K562 (cell line): ENCODE results near the gene SOX12. TPM values are rescaled to one million over a fixed set of nuclear protein-coding genes. Genes with fewer than 3 reads are reported as not detected.

ENCODE experiments used
- ARNT ChIP-seq, 2 experiments: fragments of 450-650 bp; IDR thresholded peaks; 2 replicates each; pipeline ENCODE4 v1.6.1; 2016; ENCODE audit warnings: mild to moderate bottlenecking in 1 of 2
- BRD9 ChIP-seq: fragments of 450-650 bp; IDR thresholded peaks from 2 replicates; pipeline ENCODE4 v1.6.1; 2018; ENCODE audit warnings: low read depth; ENCODE audit not compliant: partially characterized antibody
- ETV1 ChIP-seq: fragments of 450-650 bp; conservative IDR thresholded peaks from 2 replicates; pipeline ENCODE4 v1.6.1; 2016; ENCODE audit warnings: missing genetic modification characterization, control low read depth, low read depth, missing compliant biosample characterization
- FOSL1 ChIP-seq: fragments of 200-800 bp; sonication (Bioruptor generic); conservative IDR thresholded peaks from 2 replicates; pipeline ENCODE4 v1.6.1; 2016; ENCODE audit warnings: missing genetic modification characterization, missing compliant biosample characterization
- HDGF ChIP-seq: fragments of 450-650 bp; IDR thresholded peaks from 2 replicates; pipeline ENCODE4 v1.6.1; 2016
- HMG20B ChIP-seq: fragments of 250-450 bp; sonication (Bioruptor Pico); IDR thresholded peaks from 2 replicates; pipeline ENCODE4 v1.5.0; 2021; ENCODE audit warnings: mild to moderate bottlenecking
- KLF16 ChIP-seq: IDR thresholded peaks from 2 replicates; pipeline ENCODE4 v1.6.1; 2016; ENCODE audit warnings: antibody characterized with exemption
- MAZ ChIP-seq, 2 experiments: fragments of 450-650 bp in 1 of 2; sonication (generic) in 1 of 2; formaldehyde crosslinking; IDR thresholded peaks in 1 of 2; conservative IDR thresholded peaks in 1 of 2; 2 replicates each; pipeline versions ENCODE4 v1.4.0 to v1.5.0; 2020; ENCODE audit warnings: mild to moderate bottlenecking in 1 of 2, missing genetic modification reagents in 1 of 2
- MCM7 ChIP-seq, 2 experiments: fragments of 450-650 bp; IDR thresholded peaks; 2 replicates each; pipeline ENCODE4 v1.6.1; 2016 to 2018
- MGA ChIP-seq: fragments of 450-650 bp; IDR thresholded peaks from 2 replicates; pipeline ENCODE4 v1.6.1; 2016; ENCODE audit warnings: mild to moderate bottlenecking, moderate library complexity
- NCOA4 ChIP-seq: fragments of 450-650 bp; IDR thresholded peaks from 2 replicates; pipeline ENCODE4 v1.6.1; 2018; ENCODE audit warnings: mild to moderate bottlenecking; ENCODE audit not compliant: partially characterized antibody
- RCOR1 ChIP-seq, 2 experiments: IDR thresholded peaks; 2 replicates each; pipeline ENCODE4 v1.6.1; 2012; ENCODE audit warnings: low read depth in 2 of 2, low read length in 2 of 2, borderline replicate concordance in 1 of 2, improper control_type of control experiment in 1 of 2
- SMARCA5 ChIP-seq: fragments of 450-650 bp; IDR thresholded peaks from 2 replicates; pipeline ENCODE4 v1.6.1; 2016
- TAF15 ChIP-seq: fragments of 200-400 bp; formaldehyde crosslinking; IDR thresholded peaks from 2 replicates; pipeline ENCODE4 v1.6.1; 2017; ENCODE audit warnings: mild to moderate bottlenecking, low read depth, low read length, moderate library complexity
- ZBTB1 ChIP-seq: sonication (generic); formaldehyde crosslinking; IDR thresholded peaks from 2 replicates; pipeline ENCODE4 v1.8.1; 2023; ENCODE audit warnings: missing genetic modification reagents, low read depth, mild to moderate bottlenecking, borderline replicate concordance
- ZBTB26 ChIP-seq: fragments of 450-650 bp; formaldehyde crosslinking; IDR thresholded peaks from 2 replicates; pipeline ENCODE4 v1.4.0; 2022; ENCODE audit warnings: missing genetic modification characterization
- polyA plus RNA-seq, 8 experiments: library from polyadenylated mRNA; depleted of rRNA in 4 of 8; stranded (reverse) in 5 of 8; unstranded in 3 of 8; fragments of >200 nt; fragmentation: Nextera tagmentation in 2 of 8; fragmentation: Illumina TruSeq in 1 of 8; extraction: Ambion mirVana in 2 of 8; extraction: Trizol in 1 of 8; gene quantifications; 2 replicates each; pipeline versions ENCODE4 v1.2.1 to v1.2.3, GENCODE V29; 2011 to 2014; ENCODE audit warnings: inconsistent platforms in 1 of 8, missing spikeins in 1 of 8
- total RNA-seq, 7 experiments: library from RNA; depleted of rRNA in 6 of 7; stranded (reverse); fragments of >200 nt in 6 of 7; fragmentation: Illumina TruSeq in 2 of 7; extraction: Trizol in 2 of 7; gene quantifications; 2 replicates each; pipeline versions ENCODE4 v1.2.1 to v1.2.3, GENCODE V29; 2011 to 2021; ENCODE audit warnings: low replicate concordance in 1 of 7

The SOX12 gene
- total and polyA plus RNA-seq, 9 of the 15 experiments (the other 6 are each of a cell fraction or from before 2014, with no cell fraction given), result 0.42 to 26.3 (median 2.6) TPM

DNA sequence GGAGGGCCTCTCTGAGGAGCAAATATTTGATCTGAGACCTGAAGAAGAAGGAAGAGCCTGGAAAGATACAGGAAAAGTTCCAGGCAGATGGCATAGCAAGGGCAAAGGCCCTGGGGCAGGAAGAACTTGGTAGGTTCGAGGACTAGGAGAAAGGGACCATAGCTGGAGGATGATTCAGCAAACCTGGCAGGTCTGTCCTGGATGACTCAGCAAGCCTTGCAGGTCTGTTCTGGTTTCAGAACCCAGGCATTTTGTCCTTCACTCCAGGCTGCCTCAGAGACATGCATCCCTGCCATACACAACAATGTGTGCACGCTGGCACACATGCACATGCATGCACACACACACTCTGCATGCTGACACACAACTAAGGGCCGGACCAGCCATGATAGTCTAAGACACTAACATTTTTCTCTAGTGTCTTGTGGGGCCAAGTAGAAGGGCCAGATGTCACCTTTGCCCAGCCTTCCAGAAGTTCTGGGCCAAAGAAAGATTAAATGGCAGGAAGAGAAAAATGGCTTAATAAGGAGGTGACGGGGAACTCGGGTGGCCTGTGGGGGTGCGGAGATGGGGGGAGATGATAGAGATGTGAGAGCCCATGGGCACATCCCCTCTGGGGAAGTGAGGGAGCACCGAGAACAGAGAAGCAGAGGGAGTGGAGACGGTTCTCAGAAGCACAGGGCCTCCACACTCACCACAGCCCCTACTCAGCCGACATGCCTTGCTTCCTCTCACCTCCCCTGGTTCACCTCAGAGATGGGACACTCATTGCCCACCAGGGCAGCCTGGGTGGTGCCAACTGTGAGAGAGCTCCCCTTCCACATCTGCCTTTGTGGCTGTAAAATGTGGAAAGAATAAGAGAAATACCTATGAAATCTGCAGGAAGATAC is 39.8 kb downstream of the SOX12 start (continued):
- TF ChIP-seq MGA (peak; percentile 36; the same call in 1 of the 2 replicates), TAF15 (no peak), KLF16 (no peak), ZBTB26 (no peak), ETV1 (tag) (peak; percentile 39; the same call in 1 of the 2 replicates), FOSL1 (tag) (peak; percentile 71), BRD9 (no peak), ZBTB1 (CRISPR knock-in tag) (no peak), ARNT (IDR thresholded peaks at IDR 0.05) (0 out of 4 replicates have a peak, but pooled peaks of 1 of the 2 experiments have one; percentile 42), NCOA4 (no peak), SMARCA5 (peak; percentile 75; the same call in 1 of the 2 replicates), HDGF (no peak), MAZ (CRISPR knock-in tag; conservative IDR thresholded peaks at IDR 0.05 in 1 of 2, IDR thresholded peaks at IDR 0.05 in 1 of 2) (no peak), RCOR1 (IDR thresholded peaks at IDR 0.05; ENCODE audit: borderline replicate concordance in 1 of 2, low read depth in 2 of 2, low read length in 2 of 2) (0 out of 4 replicates have a peak, but pooled peaks of 1 of the 2 experiments have one; percentile 65), HMG20B (CRISPR knock-in tag) (no peak), MCM7 (IDR thresholded peaks at IDR 0.05) (no peak)
